Measurements from ENCODE around the gene C6orf120. TPM values are rescaled to one million over a fixed set of nuclear protein-coding genes. Genes with fewer than 3 reads are reported as not detected.

C6orf120 gene
- polyA plus RNA-seq, 2 of the 4 experiments (the other 2 are of a cell fraction), result 13.1 to 14.8 TPM

DNA sequence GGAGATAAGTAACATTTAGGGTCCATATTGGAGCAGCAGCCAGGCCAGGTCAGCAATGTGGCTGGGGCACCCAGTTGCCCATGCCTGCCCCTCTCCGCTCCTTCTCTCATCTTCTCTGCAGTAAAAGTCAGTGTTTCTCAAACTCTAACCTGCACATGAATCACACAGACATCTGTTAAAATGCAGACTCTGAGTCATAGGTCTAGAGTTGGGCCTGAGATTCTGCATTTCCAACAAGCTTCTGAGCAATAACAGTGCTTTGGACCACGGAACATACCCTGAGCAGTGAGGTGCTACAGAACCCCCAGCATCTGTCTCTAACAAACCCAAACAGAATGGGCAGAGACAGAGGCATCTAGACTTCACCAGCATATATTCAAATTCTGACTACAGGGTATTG is 12.3 kb downstream of the C6orf120 start:
- DNase-seq (ENCODE audit: low read depth in 1 of 2, low spot score in 1 of 2) (no peak), ATAC-seq (no peak), FAIRE-seq (no peak)
- ChIA-PET CTCF (no interaction called here), POLR2A (no interaction called here)
- no peak overlapping the region for H3K4me3 ChIP-seq
- 72% methylated on average over 2 of the region's 2 CpGs for WGBS (ENCODE audit: missing lambda C conversion rate)
- H3K9me3 ChIP-seq, result no peaks in the 10 kb centered on the region
- 0 out of 3 replicates have a peak, but pooled peaks cover 2% of the 10 kb centered on the region for H3K4me1 ChIP-seq
- H3K4me2 ChIP-seq, result no peak overlapping the region
- no peak for TF ChIP-seq ZFP36 (IDR thresholded peaks at IDR 0.05; ENCODE audit: borderline replicate concordance, partially characterized antibody)
- no peak for TF ChIP-seq NR3C1 (IDR thresholded peaks at IDR 0.05)
- no peak for TF ChIP-seq CEBPB (IDR thresholded peaks at IDR 0.05)
- H3K27ac ChIP-seq, result no peak overlapping the region

DNA sequence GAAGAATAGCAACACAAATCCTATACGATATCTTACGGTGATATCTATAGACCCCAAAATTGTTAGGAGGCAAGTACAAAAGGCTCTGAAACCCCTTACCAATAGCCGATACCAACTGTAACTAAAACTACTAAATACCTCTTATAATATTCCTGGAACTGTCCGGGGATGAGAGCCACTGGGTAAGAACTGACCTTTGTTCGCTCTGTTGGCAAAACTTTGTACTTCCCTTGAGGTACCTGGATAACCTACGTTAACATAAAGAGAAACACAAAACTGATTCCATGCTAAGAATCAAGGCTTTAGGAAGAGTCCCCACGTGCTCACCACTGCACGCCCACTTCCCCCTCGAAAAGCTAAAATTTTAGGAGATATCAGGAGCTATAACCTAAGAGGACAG is 12.7 kb downstream of the C6orf120 start:
- POLR2A ChIA-PET, result no interaction called here
- H3K9me3 ChIP-seq, result no peaks in the 10 kb centered on the region
- TF ChIP-seq TP53 (CRISPR knock-in tag; IDR thresholded peaks at IDR 0.05) (no peak), POLR2AphosphoS2 (conservative IDR thresholded peaks at IDR 0.05; ENCODE audit: low read length) (no peak), MAFK (IDR thresholded peaks at IDR 0.05; ENCODE audit: partially characterized antibody) (no peak), RFX5 (IDR thresholded peaks at IDR 0.05) (no peak), JUNB (IDR thresholded peaks at IDR 0.05) (no peak), RAD21 (conservative IDR thresholded peaks at IDR 0.05 in 1 of 2, IDR thresholded peaks at IDR 0.05 in 1 of 2) (no peak), HOXA7 (CRISPR knock-in tag; IDR thresholded peaks at IDR 0.05) (no peak), PHF8 (IDR thresholded peaks at IDR 0.05; ENCODE audit: borderline replicate concordance, low read depth) (no peak), ELK1 (IDR thresholded peaks at IDR 0.05; ENCODE audit: low read depth, low read length) (no peak), ESRRA (IDR thresholded peaks at IDR 0.05; ENCODE audit: borderline replicate concordance, low read length) (no peak), EHF (CRISPR knock-in tag; IDR thresholded peaks at IDR 0.05) (no peak)
- CTCF ChIA-PET, result interaction anchor here (0.6 kb wide), 1 partner anchor 818 kb away, joined by 3 read pairs; no protein-coding TSS in a partner anchor
- H3K4me3 ChIP-seq, result no peak overlapping the region
- no peak overlapping the region for H3K27ac ChIP-seq
- ATAC-seq (no peak), FAIRE-seq (no peak), DNase-seq (ENCODE audit: low read depth in 1 of 2, low spot score in 1 of 2) (no peak)
- WGBS (ENCODE audit: missing lambda C conversion rate), result 90% methylated on average over 9 of the region's 9 CpGs
- no peak overlapping the region for H3K4me2 ChIP-seq
- H3K4me1 ChIP-seq, result 0 out of 3 replicates have a peak, but pooled peaks cover 6% of the 10 kb centered on the region

- CTCF ChIA-PET, result no interaction called here
- Histone ChIP-seq H3K4me2 (0 out of 3 replicates have a peak overlapping the region, but pooled peaks have one; percentile 9), H3K27ac (no peak overlapping the region), H3K4me1 (peaks cover 23% of the 10 kb centered on the region), H3K4me3 (no peak overlapping the region), H3K9me3 (no peaks in the 10 kb centered on the region)
- 88% methylated on average over 4 of the region's 4 CpGs for WGBS (ENCODE audit: missing lambda C conversion rate)
- POLR2A ChIA-PET, result no interaction called here
- no peak for DNase-seq (ENCODE audit: low read depth in 1 of 2, low spot score in 1 of 2)
- TF ChIP-seq MAZ (IDR thresholded peaks at IDR 0.05; ENCODE audit: borderline replicate concordance, low read depth, low read length) (no peak), FOXS1 (CRISPR knock-in tag; IDR thresholded peaks at IDR 0.05) (no peak)
- TF ChIP-seq, protein P1, sequence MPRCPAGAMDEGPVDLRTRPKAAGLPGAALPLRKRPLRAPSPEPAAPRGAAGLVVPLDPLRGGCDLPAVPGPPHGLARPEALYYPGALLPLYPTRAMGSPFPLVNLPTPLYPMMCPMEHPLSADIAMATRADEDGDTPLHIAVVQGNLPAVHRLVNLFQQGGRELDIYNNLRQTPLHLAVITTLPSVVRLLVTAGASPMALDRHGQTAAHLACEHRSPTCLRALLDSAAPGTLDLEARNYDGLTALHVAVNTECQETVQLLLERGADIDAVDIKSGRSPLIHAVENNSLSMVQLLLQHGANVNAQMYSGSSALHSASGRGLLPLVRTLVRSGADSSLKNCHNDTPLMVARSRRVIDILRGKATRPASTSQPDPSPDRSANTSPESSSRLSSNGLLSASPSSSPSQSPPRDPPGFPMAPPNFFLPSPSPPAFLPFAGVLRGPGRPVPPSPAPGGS (IDR thresholded peaks at IDR 0.05), result no peak
- ATAC-seq, result no peak
- FAIRE-seq, result no peak
Measured at GRCh38 chr6:169719117-169719516, 17.2 kb downstream of the C6orf120 start.

DNA sequence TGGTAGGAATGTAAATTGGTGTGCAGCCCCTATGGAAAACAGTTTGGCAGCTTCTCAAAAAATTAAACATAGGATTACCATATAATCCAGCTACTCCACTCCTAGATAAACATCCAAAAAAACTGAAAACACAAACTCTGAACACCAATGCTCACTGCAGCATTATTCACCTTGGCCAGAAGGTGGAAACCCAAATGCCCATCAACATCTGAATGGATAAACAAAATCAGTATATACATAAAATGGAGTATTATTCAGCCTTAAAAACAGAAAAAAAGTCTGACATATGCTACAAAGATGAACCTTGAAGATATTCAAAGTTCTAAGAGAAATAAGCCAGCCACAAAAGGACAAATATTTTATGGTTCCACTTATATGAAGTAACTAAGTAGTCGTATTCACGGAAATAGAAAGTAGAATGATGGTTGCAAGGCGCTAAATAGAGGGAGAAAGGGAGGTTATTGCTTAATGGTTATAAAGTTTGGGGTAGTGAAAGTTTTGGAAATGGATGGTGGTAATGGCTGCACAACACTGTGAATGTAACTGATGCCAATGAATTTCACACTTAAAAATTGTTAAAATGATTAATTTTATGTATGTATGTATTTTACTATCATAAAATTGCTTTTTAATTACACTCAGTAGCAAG is 18.4 kb downstream of the C6orf120 start:
- no peak overlapping the region for H3K4me2 ChIP-seq
- ChIA-PET CTCF (no interaction called here), POLR2A (no interaction called here)
- TF ChIP-seq RARB (CRISPR knock-in tag; IDR thresholded peaks at IDR 0.05) (no peak), CEBPB (IDR thresholded peaks at IDR 0.05) (no peak), PHF8 (IDR thresholded peaks at IDR 0.05; ENCODE audit: borderline replicate concordance, low read depth) (no peak), SMC3 (IDR thresholded peaks at IDR 0.05) (no peak), EHMT2 (IDR thresholded peaks at IDR 0.05; ENCODE audit: low read depth) (no peak), HDAC2 (IDR thresholded peaks at IDR 0.05) (no peak), REST (IDR thresholded peaks at IDR 0.05) (no peak), JUNB (IDR thresholded peaks at IDR 0.05) (no peak), CHD4 (IDR thresholded peaks at IDR 0.05; ENCODE audit: borderline replicate concordance) (no peak), POLR2A (IDR thresholded peaks at IDR 0.05; ENCODE audit: low read length) (no peak)
- TF ChIP-seq, protein P2, sequence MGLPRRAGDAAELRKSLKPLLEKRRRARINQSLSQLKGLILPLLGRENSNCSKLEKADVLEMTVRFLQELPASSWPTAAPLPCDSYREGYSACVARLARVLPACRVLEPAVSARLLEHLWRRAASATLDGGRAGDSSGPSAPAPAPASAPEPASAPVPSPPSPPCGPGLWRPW (IDR thresholded peaks at IDR 0.05), result no peak
- WGBS (ENCODE audit: missing lambda C conversion rate), result 96% methylated on average over 3 of the region's 3 CpGs
- no peak overlapping the region for H3K4me3 ChIP-seq
- peaks cover 24% of the 10 kb centered on the region for H3K4me1 ChIP-seq
- H3K27ac ChIP-seq, result no peak overlapping the region
- no peak for ATAC-seq
- no peak for DNase-seq (ENCODE audit: low read depth in 1 of 2, low spot score in 1 of 2)
- FAIRE-seq, result no peak
- H3K9me3 ChIP-seq, result no peaks in the 10 kb centered on the region
